GM12864 (cell line): Measurements from ENCODE around the gene TNFAIP1.

Source experiments
- DNase-seq: peaks from one replicate; pipeline ENCODE4 v3.0.0-alpha.2; 2011; ENCODE audit warnings: low read depth
- H3K4me3 ChIP-seq: 2 replicates; pipeline ENCODE4 v1.5.1; 2011; ENCODE audit warnings: mild to moderate bottlenecking, low read depth, low read length, control low read depth
- TF ChIP-seq, protein P1 (sequence below): IDR thresholded peaks from 2 replicates; pipeline ENCODE4 v1.5.1; 2011; ENCODE audit warnings: low read depth, mild to moderate bottlenecking, moderate library complexity, low read length, control low read depth, inconsistent platforms; ENCODE audit errors: missing control alignments

Gene TNFAIP1

GRCh38 chr17:28384281-28385036, 48.9 kb downstream of the TNFAIP1 start:
- TF ChIP-seq, protein P1, sequence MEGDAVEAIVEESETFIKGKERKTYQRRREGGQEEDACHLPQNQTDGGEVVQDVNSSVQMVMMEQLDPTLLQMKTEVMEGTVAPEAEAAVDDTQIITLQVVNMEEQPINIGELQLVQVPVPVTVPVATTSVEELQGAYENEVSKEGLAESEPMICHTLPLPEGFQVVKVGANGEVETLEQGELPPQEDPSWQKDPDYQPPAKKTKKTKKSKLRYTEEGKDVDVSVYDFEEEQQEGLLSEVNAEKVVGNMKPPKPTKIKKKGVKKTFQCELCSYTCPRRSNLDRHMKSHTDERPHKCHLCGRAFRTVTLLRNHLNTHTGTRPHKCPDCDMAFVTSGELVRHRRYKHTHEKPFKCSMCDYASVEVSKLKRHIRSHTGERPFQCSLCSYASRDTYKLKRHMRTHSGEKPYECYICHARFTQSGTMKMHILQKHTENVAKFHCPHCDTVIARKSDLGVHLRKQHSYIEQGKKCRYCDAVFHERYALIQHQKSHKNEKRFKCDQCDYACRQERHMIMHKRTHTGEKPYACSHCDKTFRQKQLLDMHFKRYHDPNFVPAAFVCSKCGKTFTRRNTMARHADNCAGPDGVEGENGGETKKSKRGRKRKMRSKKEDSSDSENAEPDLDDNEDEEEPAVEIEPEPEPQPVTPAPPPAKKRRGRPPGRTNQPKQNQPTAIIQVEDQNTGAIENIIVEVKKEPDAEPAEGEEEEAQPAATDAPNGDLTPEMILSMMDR: no peak
- no peak for DNase-seq
- peak overlapping the region; percentile 67 for H3K4me3 ChIP-seq

GRCh38 chr17:28385037-28385400, 49.5 kb downstream of the TNFAIP1 start:
- DNase-seq: no peak
- H3K4me3 ChIP-seq: peak overlapping the region; percentile 67
- TF ChIP-seq, protein P1: no peak

DNA sequence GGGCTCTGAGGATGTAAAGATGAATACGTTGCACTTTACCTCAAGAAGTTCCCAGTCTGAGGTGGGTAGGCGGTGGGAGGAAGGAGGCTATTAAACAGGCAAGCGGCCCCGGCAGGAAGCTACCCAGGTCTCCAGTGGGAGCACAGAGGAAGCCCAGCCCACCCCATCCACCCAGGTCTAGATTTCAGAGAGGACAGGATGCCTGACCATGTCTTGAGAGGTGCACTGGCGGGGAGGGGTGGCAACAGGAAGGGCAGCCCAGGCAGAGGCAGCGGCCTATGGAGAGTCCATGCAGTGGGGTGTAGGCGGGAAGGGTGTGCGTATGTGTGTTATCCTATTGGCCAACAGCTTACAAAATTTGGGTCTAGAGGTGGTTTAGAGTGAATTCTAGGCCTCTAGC, 49.8 kb downstream of the TNFAIP1 start:
- TF ChIP-seq, protein P1: no peak
- no peak for DNase-seq
- peak overlapping the region; percentile 67 for H3K4me3 ChIP-seq

GRCh38 chr17:28386391-28386790, 50.8 kb downstream of the TNFAIP1 start:
- no peak for DNase-seq
- H3K4me3 ChIP-seq: no peak overlapping the region
- TF ChIP-seq, protein P1: no peak

GRCh38 chr17:28388106-28388505, 52.5 kb downstream of the TNFAIP1 start:
- DNase-seq: no peak
- TF ChIP-seq, protein P1: no peak
- no peak overlapping the region for H3K4me3 ChIP-seq

GRCh38 chr17:28390141-28390540, 54.6 kb downstream of the TNFAIP1 start:
- DNase-seq: no peak
- H3K4me3 ChIP-seq: no peak overlapping the region
- TF ChIP-seq, protein P1: no peak

DNA sequence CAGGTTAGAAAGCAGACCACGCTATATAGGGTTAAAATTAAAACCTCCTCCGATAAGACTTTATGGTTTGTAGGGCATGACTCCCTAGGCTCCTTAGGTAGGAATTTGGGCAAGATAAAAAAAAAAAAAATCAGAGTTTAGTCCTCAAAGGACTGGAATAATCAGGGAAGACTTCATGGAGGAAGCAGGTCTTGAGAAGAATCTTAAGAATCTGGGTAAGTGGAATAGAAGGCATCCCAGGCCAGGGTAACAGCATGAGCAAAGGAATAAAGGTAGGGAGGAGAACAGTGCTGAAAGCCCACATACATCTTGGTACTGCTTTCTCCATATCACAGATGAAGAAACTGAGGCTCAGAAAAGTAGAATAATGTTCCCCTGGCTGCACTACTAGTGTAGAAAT, 55.0 kb downstream of the TNFAIP1 start:
- TF ChIP-seq, protein P1: no peak
- H3K4me3 ChIP-seq: no peak overlapping the region
- DNase-seq: no peak
